ENCODE measurements around the gene SUGCT. TPM values are rescaled to one million over a fixed set of nuclear protein-coding genes. Genes with fewer than 3 reads are reported as not detected.

Gene SUGCT
- total RNA-seq, 1 donor from 2014 or later, result 7.1 TPM

- no peaks in the 10 kb centered on the region for H3K4me1 Mint-ChIP-seq (ENCODE audit: unreplicated experiment)
- no peak overlapping the region for H3K4me3 Mint-ChIP-seq
- H3K9me3 Mint-ChIP-seq, result peaks cover 5% of the 10 kb centered on the region
- no peak overlapping the region for H3K27ac Mint-ChIP-seq
- TF ChIP-seq CTCF (conservative IDR thresholded peaks at IDR 0.05), result no peak
- no peaks in the 10 kb centered on the region for H3K27me3 Mint-ChIP-seq
- no peak for DNase-seq (ENCODE audit: extremely low spot score, unreplicated experiment)
- no peaks in the 10 kb centered on the region for H3K36me3 Mint-ChIP-seq
These were observed 295.0 kb downstream of the SUGCT start for GRCh38 chr7:40429826-40430225.

GRCh38 chr7:40432046-40432445, 297.2 kb downstream of the SUGCT start:
- H3K27ac Mint-ChIP-seq, result no peak overlapping the region
- H3K4me1 Mint-ChIP-seq (ENCODE audit: unreplicated experiment), result no peaks in the 10 kb centered on the region
- H3K27me3 Mint-ChIP-seq, result no peaks in the 10 kb centered on the region
- no peaks in the 10 kb centered on the region for H3K36me3 Mint-ChIP-seq
- H3K9me3 Mint-ChIP-seq, result peaks cover 5% of the 10 kb centered on the region
- DNase-seq (ENCODE audit: extremely low spot score, unreplicated experiment), result no peak
- no peak for TF ChIP-seq CTCF (conservative IDR thresholded peaks at IDR 0.05)
- no peak overlapping the region for H3K4me3 Mint-ChIP-seq

GRCh38 chr7:40436710-40437109, 301.9 kb downstream of the SUGCT start:
- Mint-ChIP-seq H3K4me1 (ENCODE audit: unreplicated experiment) (no peaks in the 10 kb centered on the region), H3K4me3 (no peak overlapping the region), H3K9me3 (peaks cover 9% of the 10 kb centered on the region), H3K36me3 (no peaks in the 10 kb centered on the region), H3K27ac (no peak overlapping the region), H3K27me3 (no peaks in the 10 kb centered on the region)
- TF ChIP-seq CTCF (conservative IDR thresholded peaks at IDR 0.05), result no peak
- no peak for DNase-seq (ENCODE audit: extremely low spot score, unreplicated experiment)

- no peaks in the 10 kb centered on the region for H3K36me3 Mint-ChIP-seq
- H3K27me3 Mint-ChIP-seq, result no peaks in the 10 kb centered on the region
- TF ChIP-seq CTCF (conservative IDR thresholded peaks at IDR 0.05), result no peak
- no peaks in the 10 kb centered on the region for H3K4me1 Mint-ChIP-seq (ENCODE audit: unreplicated experiment)
- DNase-seq (ENCODE audit: extremely low spot score, unreplicated experiment), result no peak
- H3K9me3 Mint-ChIP-seq, result peaks cover 14% of the 10 kb centered on the region
- no peak overlapping the region for H3K4me3 Mint-ChIP-seq
- no peak overlapping the region for H3K27ac Mint-ChIP-seq
These were observed 302.7 kb downstream of the SUGCT start for GRCh38 chr7:40437498-40437897.

GRCh38 chr7:40437936-40438634, 303.3 kb downstream of the SUGCT start:
- Mint-ChIP-seq H3K4me3 (no peak overlapping the region), H3K27me3 (no peaks in the 10 kb centered on the region), H3K4me1 (ENCODE audit: unreplicated experiment) (no peaks in the 10 kb centered on the region), H3K36me3 (no peaks in the 10 kb centered on the region), H3K9me3 (peaks cover 9% of the 10 kb centered on the region), H3K27ac (no peak overlapping the region)
- no peak for DNase-seq (ENCODE audit: extremely low spot score, unreplicated experiment)
- no peak for TF ChIP-seq CTCF (conservative IDR thresholded peaks at IDR 0.05)

Data from type B pancreatic cell (in vitro differentiated cells).